NCI-H1930 (cell line): ENCODE measurements around the gene ZBTB47.

Source experiments
- DNase-seq, 2 experiments: peaks; one replicate each; lab custom pipeline; 2025; lab: John Stamatoyannopoulos, UW

Gene ZBTB47

GRCh38 chr3:42653560-42654330, at the start of gene ZBTB47:
Gene ZBTB47, plus strand, starts transcription at chr3:42653697. Its CDS starts 4,659 bp downstream, at chr3:42658356.
- DNase-seq: no peak

DNA sequence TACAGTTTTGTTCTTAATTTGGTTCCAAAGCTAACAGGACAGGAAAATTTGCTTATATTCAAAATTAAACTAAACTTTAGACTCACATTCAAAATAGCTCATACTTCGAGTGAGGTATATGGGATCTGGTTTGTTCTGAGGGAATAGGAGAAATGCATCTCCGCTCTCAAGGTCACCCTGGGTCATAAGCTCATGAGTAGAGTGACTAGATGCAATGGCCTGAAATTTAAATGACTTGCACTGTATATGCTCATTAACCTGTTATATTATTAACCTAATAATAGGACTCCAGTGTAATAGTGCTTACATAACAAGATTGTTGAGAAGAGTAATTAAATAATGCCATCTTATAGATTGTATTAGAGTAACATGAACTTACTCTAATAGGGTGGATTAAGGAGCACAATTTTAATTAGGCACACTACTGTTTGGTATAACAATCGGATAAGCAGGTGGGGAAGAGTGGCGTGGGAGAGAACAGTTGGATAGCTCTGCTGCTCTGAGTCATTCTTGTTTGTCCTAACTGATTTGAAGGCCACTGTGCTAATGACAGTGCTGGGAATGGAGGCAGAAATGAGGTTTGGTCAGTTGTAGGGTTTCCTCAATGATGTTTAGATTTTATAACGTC, 47.8 kb upstream of the ZBTB47 start:
- no peak for DNase-seq

GRCh38 chr3:42608581-42608980, 44.9 kb upstream of the ZBTB47 start:
- DNase-seq: no peak

DNA sequence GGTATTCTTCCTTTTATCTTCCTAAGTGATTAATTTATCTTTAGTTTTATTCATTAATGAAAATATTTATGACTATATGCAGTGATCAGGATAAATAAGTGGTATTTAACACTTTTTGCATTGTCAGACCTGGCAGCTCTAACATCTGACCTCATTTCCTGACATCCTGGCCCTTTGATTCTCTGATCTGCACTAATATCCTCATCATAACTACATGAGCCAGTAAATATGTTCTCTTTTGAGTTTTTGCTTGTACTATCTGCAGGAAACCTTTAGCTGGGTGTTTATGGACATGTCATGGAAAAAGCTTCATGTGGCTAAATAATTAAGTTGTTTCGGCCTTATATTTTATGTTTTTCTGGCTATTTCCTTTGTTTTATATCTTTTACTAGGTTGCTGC, 42.5 kb upstream of the ZBTB47 start:
- DNase-seq: no peak

DNA sequence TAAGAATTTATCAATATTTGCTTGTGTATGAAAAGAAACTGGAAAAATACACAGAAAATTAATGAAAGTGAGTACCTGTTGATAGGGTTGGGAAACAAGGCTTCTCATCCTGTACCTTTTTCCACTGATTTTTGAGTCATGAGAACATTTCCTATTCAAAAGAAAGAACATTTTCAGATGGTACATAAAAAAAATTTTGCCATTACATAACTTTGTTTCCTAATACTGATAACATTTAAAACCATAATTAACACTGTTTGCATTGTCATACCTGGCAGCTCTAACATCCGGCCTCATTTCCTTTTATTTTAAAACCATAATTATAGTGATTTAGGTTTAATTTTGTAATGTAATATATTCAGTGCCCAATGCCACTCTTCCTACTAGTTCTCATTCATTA, 41.3 kb upstream of the ZBTB47 start:
- no peak for DNase-seq

DNA sequence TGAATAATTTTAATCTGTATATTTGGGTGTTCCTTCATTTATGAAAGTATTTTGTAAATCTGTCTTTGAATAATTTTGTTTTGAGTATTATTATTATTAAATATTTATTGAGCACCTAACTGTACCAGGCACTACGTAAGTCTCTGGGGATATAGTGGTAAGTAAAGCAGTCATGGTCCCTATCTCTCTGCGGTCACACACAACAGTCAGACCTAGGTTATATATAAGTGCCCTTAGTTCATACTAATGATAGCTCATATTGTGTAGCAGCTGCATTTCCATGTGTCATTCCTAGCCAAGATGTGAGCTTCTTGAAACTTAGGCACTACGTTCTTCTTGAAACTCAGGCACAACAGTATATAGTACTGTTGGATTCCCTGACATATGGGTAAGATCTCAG, 40.6 kb upstream of the ZBTB47 start:
- no peak for DNase-seq

GRCh38 chr3:42613462-42613861, 40.0 kb upstream of the ZBTB47 start:
- no peak for DNase-seq

DNA sequence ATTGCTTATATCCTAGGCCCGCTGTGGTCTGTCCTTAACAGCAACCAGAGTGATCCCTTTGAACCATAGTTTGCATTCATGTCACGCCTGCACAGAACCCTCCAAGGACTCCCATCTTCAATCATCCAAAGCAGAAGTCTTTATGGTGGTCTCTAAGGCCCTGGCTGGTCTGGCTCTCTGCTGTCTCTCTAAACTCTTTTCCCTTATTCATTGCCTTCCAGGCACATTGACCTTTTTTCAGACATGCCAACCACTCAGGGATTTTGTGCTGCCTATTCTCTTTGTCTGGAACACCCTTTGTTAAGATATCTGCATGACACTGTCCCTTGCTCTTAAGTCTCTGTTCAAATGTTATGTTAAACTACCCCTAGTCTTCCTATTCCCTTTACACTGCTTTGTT, 21.9 kb upstream of the ZBTB47 start:
- DNase-seq: no peak

- no peak for DNase-seq
These were observed 21.4 kb upstream of the ZBTB47 start for GRCh38 chr3:42632146-42632545.

GRCh38 chr3:42633544-42633943, 20.0 kb upstream of the ZBTB47 start:
- DNase-seq: no peak

GRCh38 chr3:42635111-42635510, 18.4 kb upstream of the ZBTB47 start:
- no peak for DNase-seq

DNA sequence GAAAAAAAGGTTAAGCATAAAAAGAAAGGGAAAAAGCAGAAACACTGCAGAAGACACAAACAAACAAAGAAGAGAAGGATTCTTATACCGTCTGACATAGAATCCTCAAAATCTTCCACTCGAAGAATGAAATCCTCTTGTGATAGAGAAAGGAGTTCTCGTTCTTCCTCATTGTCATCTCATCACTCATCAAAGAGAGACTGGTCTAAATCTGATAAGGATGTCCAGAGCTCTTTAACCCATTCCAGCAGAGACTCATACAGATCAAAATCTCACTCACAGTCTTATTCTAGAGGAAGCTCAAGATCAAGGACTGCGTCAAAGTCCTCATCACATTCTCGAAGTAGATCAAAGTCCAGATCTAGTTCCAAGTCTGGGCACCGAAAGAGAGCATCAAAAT, 16.5 kb upstream of the ZBTB47 start:
- no peak for DNase-seq

DNA sequence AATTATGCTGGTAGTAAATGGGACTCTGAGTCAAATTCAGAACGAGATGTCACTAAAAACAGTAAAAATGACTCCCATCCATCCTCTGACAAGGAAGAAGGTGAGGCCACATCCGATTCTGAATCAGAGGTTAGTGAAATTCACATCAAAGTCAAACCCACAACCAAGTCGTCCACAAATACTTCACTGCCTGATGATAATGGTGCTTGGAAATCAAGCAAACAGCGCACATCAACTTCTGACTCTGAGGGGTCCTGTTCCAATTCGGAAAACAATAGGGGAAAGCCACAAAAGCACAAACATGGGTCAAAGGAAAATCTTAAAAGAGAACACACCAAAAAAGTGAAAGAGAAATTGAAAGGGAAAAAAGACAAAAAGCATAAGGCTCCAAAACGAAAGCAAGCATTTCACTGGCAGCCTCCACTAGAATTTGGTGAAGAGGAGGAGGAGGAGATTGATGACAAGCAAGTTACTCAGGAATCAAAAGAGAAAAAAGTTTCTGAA, 15.1 kb upstream of the ZBTB47 start:
- no peak for DNase-seq

GRCh38 chr3:42639192-42639591, 14.3 kb upstream of the ZBTB47 start:
- no peak for DNase-seq

DNA sequence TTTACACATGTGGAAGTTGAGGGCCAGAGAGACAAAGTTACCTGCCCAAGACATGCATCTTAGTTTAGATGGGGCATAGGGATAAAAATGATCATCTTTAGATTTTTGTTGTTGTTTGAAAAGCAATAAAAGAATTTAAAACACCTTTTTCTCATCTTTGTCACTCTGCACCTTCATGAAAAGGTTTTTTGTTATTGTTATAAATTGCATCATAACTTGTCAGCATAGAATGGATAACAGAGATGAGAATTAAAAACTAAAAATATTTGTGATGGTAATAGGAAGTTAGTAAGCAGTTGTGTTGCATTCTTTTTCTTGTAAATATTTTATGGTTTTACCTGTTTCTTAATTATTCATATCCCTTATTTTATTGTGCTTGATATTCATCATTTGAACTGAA, 13.4 kb upstream of the ZBTB47 start:
- DNase-seq: no peak

DNA sequence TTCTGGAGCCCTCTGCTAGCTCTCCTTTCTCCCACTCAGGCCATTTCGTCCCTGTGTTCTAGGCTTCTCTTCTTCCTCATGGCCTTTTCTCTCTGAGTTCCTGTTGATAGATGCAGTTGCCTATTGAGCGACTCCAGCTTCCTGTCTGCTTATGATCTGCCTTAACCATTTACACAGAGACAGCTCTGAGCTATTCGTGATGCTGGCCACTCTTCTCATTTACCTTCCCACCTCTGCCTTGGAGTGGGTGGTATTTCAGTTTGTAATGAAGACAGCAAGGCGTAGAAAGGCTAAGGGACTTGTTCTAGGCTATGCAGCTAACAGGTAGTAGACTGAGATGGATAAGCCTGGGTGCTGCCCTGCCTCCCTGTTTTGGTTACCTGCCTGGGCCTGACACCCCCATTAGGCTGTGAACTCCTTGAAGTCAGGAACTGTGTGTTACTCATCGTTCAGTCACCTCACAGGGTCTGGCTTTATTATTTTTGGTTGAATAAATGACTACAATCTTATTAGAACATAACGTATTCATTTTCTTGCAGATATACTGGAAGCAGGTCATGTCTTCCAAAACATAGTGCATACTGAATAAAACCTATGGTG, 12.6 kb upstream of the ZBTB47 start:
- no peak for DNase-seq

DNA sequence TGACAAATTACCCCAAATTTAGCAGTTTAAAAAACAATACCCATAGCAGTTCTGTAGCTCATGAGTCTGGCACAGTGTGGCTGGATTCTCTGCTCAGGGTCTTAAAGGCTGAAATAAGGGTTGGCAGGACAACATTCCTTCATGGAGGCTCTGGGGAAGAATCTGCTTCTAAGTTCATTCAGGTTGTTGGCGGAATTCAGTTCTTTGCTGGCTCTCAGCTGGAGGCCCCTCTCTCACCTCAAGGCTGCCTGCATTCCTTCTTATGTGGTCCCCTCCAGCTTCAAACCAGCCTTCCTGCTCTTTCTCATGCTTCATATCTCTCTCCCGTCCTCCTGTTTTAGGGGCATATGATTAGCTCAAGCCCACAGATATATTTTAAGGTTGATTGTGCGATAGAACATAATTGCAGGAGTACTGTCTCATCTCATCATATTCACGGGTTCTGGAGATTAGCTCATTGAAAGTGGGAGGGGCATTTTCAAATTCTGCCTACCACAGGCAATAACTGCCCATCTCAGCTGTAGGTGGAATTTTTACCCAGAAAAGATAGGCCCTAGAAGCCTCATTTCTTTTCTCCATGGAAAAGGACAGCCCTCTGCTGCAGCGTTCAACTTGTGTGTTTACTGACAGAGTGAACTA, 5.6 kb upstream of the ZBTB47 start:
- DNase-seq: no peak

- no peak for DNase-seq
These were observed 4.5 kb upstream of the ZBTB47 start for GRCh38 chr3:42649006-42649405.

DNA sequence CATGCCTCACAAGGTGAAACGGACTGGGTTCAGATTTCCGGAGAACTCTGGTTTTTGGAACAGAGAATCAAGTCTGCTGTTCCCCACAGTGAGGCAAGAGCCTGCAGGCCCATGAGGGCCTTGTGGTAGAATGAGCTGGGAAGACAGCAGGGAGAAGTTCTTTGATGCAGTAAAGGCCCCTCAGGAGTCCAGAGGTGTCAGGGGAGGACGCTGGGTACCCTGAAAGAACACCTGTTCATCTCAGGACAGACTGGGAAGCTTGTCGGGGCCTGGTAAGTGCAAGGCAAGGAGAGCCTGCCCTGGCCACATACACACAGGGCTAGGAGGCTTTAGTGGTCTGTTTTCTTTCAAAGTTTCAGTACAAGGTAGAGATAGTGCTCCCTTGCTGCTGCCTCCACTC, 3.7 kb upstream of the ZBTB47 start:
- DNase-seq: no peak

GRCh38 chr3:42651248-42652091, 2.0 kb upstream of the ZBTB47 start:
- DNase-seq: no peak

- no peak for DNase-seq
These were observed 1.3 kb upstream of the ZBTB47 start for GRCh38 chr3:42652251-42652610.
